Stimulated activated CD8-positive, alpha-beta memory T cell treated with anti-CD3 and anti-CD28 coated beads, Interleukin-7, amount 100 ng/mL, for 48 hours (primary cell): Measurements from ENCODE around the gene SAE1.

ENCODE experiments used
- DNase-seq, 2 donors: peaks; one replicate each; pipeline ENCODE4 v3.0.0-alpha.2; 2020; ENCODE audit warnings: low read depth in 1 of 2; ENCODE audit errors: extremely low read depth in 1 of 2

SAE1 gene

GRCh38 chr19:47157431-47158321 lies 27.0 kb downstream of the SAE1 start:
- DNase-seq, result no peak

GRCh38 chr19:47158367-47158791 lies 27.7 kb downstream of the SAE1 start:
- no peak for DNase-seq

GRCh38 chr19:47158879-47159503 lies 28.4 kb downstream of the SAE1 start:
- DNase-seq, result no peak

GRCh38 chr19:47161876-47162489 lies 31.3 kb downstream of the SAE1 start:
- no peak for DNase-seq

- DNase-seq, result no peak
These were observed 37.4 kb downstream of the SAE1 start for GRCh38 chr19:47168065-47168464.

GRCh38 chr19:47172666-47173455 lies 42.2 kb downstream of the SAE1 start:
- DNase-seq, result no peak

- no peak for DNase-seq
These were observed 45.5 kb downstream of the SAE1 start for GRCh38 chr19:47176071-47176626.

- DNase-seq, result no peak
These were observed 46.0 kb downstream of the SAE1 start for GRCh38 chr19:47176627-47177090.

GRCh38 chr19:47179653-47180310 lies 49.1 kb downstream of the SAE1 start:
- no peak for DNase-seq

- DNase-seq, result no peak
These were observed 53.0 kb downstream of the SAE1 start for GRCh38 chr19:47183601-47184000.

GRCh38 chr19:47186446-47187334 lies 56.1 kb downstream of the SAE1 start:
- peak; percentile 51 to 89 for DNase-seq

GRCh38 chr19:47187335-47187655 lies 56.7 kb downstream of the SAE1 start:
- DNase-seq, result no peak

GRCh38 chr19:47187797-47188196 lies 57.2 kb downstream of the SAE1 start:
- no peak for DNase-seq

GRCh38 chr19:47188507-47189033 lies 57.9 kb downstream of the SAE1 start:
- DNase-seq, result no peak

GRCh38 chr19:47190167-47190727 lies 59.6 kb downstream of the SAE1 start:
- peak; percentile 32 to 51 for DNase-seq

- DNase-seq, result no peak
These were observed 64.8 kb downstream of the SAE1 start for GRCh38 chr19:47195434-47195833.

GRCh38 chr19:47197141-47197540 lies 66.5 kb downstream of the SAE1 start:
- no peak for DNase-seq

- no peak for DNase-seq
These were observed 69.9 kb downstream of the SAE1 start for GRCh38 chr19:47200530-47200929.

- no peak for DNase-seq
These were observed 72.6 kb downstream of the SAE1 start for GRCh38 chr19:47203254-47203653.
